ENCODE data around the gene IL17RD.

IL17RD gene

DNA sequence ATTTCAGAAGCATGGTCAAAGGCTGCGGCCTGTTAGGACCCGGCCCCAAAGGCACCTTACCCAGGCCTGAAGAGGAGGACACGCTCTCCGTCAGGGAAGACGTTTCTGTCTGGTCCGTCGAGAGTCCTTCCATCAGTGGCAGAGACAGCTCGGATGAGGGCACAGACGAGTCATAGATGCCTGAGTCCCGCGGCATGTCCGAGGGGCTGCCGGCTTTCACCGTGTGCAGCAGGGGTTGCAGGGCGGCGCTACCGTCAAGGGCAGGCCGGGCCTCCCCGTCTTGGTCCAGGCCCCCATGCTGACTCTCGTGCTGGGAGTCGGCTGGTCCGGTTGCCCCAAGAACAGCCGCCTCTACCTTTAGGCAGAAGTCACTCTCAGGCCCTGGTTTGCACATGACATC is 67.6 kb downstream of the IL17RD start:
- no peaks in the 10 kb centered on the region for H3K79me1 ChIP-seq (ENCODE audit: low read length)
- no peaks in the 10 kb centered on the region for H3K79me2 ChIP-seq (ENCODE audit: control insufficient read depth, insufficient read depth, low read length, poor library complexity)
- H3K36me3 ChIP-seq (ENCODE audit: control insufficient read depth in 1 of 2, insufficient read depth in 2 of 2, low read length in 2 of 2): peaks cover 2% of the 10 kb centered on the region in 2 experiments

DNA sequence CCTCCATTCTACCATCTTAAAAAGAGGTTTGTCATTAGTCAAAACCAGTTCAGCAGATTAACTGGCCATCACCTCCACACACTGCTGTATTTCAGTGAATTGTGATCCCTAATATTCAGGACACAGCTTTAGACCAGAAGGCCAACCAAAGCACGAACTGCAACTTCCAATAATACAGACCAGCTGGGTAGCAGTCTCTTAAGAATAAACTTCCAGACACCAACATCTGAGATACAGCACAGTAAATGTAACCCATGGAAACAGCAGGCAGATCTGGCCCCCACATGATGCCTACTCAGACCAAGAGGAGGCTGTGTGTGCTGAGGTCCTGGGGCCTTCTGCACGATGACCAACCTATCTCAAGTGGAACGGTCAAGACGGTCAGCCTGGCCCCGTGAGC is 69.8 kb downstream of the IL17RD start:
- Histone ChIP-seq H3K9me3 (ENCODE audit: insufficient read depth, low read depth, low read length) (no peaks in the 10 kb centered on the region), H3K36me3 (ENCODE audit: control insufficient read depth in 1 of 2, insufficient read depth in 2 of 2, low read length in 2 of 2) (peaks cover 2% of the 10 kb centered on the region in 2 experiments), H3K79me1 (ENCODE audit: low read length) (no peaks in the 10 kb centered on the region), H3K4me1 (ENCODE audit: control insufficient read depth in 1 of 2, insufficient read depth in 2 of 2, low read length in 2 of 2) (no peaks in the 10 kb centered on the region), H3K4me3 (ENCODE audit: low read depth, low read length) (no peak overlapping the region), H4K91ac (ENCODE audit: low read depth, low read length) (no peak overlapping the region), H3K23ac (ENCODE audit: low read length) (no peak overlapping the region), H3K27me3 (ENCODE audit: insufficient read depth, low read length) (no peaks in the 10 kb centered on the region), H2BK120ac (ENCODE audit: insufficient read depth, low read length, poor library complexity) (no peak overlapping the region), H3K4me2 (ENCODE audit: low read length) (no peak overlapping the region), H2AK5ac (ENCODE audit: low read length) (no peak overlapping the region), H3K27ac (ENCODE audit: low read depth, low read length) (no peak overlapping the region), H3K18ac (ENCODE audit: low read length) (no peak overlapping the region), H4K12ac (ENCODE audit: low read depth, low read length) (no peak overlapping the region), H3K4ac (ENCODE audit: low read depth, low read length) (no peak overlapping the region), H3K14ac (ENCODE audit: low read length) (no peak overlapping the region), H3K79me2 (ENCODE audit: control insufficient read depth, insufficient read depth, low read length, poor library complexity) (no peaks in the 10 kb centered on the region), H4K8ac (ENCODE audit: low read depth, low read length) (no peak overlapping the region), H2AFZ (ENCODE audit: insufficient read depth, low read length, poor library complexity) (no peak overlapping the region), H2BK5ac (ENCODE audit: low read depth, low read length, poor library complexity) (no peak overlapping the region), H2BK12ac (ENCODE audit: low read length) (no peak overlapping the region), H3K9ac (ENCODE audit: low read length) (no peak overlapping the region)
- no CpG with 5 or more reads among the region's 5 CpGs for WGBS (ENCODE audit: extremely low coverage, insufficient coverage, insufficient read length)
- DNase-seq: no peak

More for the DNA sequence above, 67.6 kb downstream of the IL17RD start:
- DNase-seq: no peak
- H3K27ac ChIP-seq (ENCODE audit: low read depth, low read length): no peak overlapping the region
- no peak overlapping the region for H3K4ac ChIP-seq (ENCODE audit: low read depth, low read length)
- no peak overlapping the region for H3K4me2 ChIP-seq (ENCODE audit: low read length)
- no peak overlapping the region for H4K8ac ChIP-seq (ENCODE audit: low read depth, low read length)
- H2BK12ac ChIP-seq (ENCODE audit: low read length): no peak overlapping the region
- no peak overlapping the region for H3K18ac ChIP-seq (ENCODE audit: low read length)
- no peaks in the 10 kb centered on the region for H3K4me1 ChIP-seq (ENCODE audit: control insufficient read depth in 1 of 2, insufficient read depth in 2 of 2, low read length in 2 of 2)
- no peak overlapping the region for H2AFZ ChIP-seq (ENCODE audit: insufficient read depth, low read length, poor library complexity)
- no peaks in the 10 kb centered on the region for H3K27me3 ChIP-seq (ENCODE audit: insufficient read depth, low read length)
- no peak overlapping the region for H2BK5ac ChIP-seq (ENCODE audit: low read depth, low read length, poor library complexity)
- H3K4me3 ChIP-seq (ENCODE audit: low read depth, low read length): no peak overlapping the region
- no CpG with 5 or more reads among the region's 23 CpGs for WGBS (ENCODE audit: extremely low coverage, insufficient coverage, insufficient read length)
- no peak overlapping the region for H3K9ac ChIP-seq (ENCODE audit: low read length)
- no peak overlapping the region for H4K12ac ChIP-seq (ENCODE audit: low read depth, low read length)
- H3K14ac ChIP-seq (ENCODE audit: low read length): no peak overlapping the region
- H2AK5ac ChIP-seq (ENCODE audit: low read length): no peak overlapping the region
- no peak overlapping the region for H3K23ac ChIP-seq (ENCODE audit: low read length)
- no peak overlapping the region for H4K91ac ChIP-seq (ENCODE audit: low read depth, low read length)
- H3K9me3 ChIP-seq (ENCODE audit: insufficient read depth, low read depth, low read length): no peaks in the 10 kb centered on the region
- no peak overlapping the region for H2BK120ac ChIP-seq (ENCODE audit: insufficient read depth, low read length, poor library complexity)

DNA sequence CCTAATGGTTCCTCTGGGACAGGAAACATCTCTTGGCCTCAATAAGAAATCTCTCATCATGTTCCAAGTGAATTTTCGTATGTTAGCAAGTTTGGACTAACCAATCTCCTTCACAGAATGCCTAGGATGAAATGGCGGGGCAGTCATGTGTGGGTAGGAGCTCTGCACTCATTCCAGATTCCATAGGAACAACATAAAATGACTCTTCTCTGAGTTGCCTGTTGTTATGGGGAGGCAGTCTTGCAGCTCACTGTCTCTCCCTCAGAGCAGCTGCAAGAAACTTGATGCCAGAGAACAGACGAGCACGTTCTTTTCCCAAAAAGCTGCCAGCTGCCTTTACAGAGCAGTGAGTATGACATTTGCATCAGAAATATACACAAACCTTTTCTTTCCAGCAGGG is 70.6 kb downstream of the IL17RD start:
- no peak overlapping the region for H2AFZ ChIP-seq (ENCODE audit: insufficient read depth, low read length, poor library complexity)
- no CpG with 5 or more reads among the region's 4 CpGs for WGBS (ENCODE audit: extremely low coverage, insufficient coverage, insufficient read length)
- no peak overlapping the region for H2BK12ac ChIP-seq (ENCODE audit: low read length)
- no peak for DNase-seq
- H4K8ac ChIP-seq (ENCODE audit: low read depth, low read length): no peak overlapping the region
- H4K12ac ChIP-seq (ENCODE audit: low read depth, low read length): no peak overlapping the region
- H3K79me1 ChIP-seq (ENCODE audit: low read length): no peaks in the 10 kb centered on the region
- no peaks in the 10 kb centered on the region for H3K79me2 ChIP-seq (ENCODE audit: control insufficient read depth, insufficient read depth, low read length, poor library complexity)
- H3K4ac ChIP-seq (ENCODE audit: low read depth, low read length): no peak overlapping the region
- H3K36me3 ChIP-seq (ENCODE audit: control insufficient read depth in 1 of 2, insufficient read depth in 2 of 2, low read length in 2 of 2): peaks cover 2% of the 10 kb centered on the region in 2 experiments
- no peak overlapping the region for H2AK5ac ChIP-seq (ENCODE audit: low read length)
- no peak overlapping the region for H3K23ac ChIP-seq (ENCODE audit: low read length)
- no peak overlapping the region for H3K4me2 ChIP-seq (ENCODE audit: low read length)
- H3K18ac ChIP-seq (ENCODE audit: low read length): no peak overlapping the region
- no peak overlapping the region for H3K27ac ChIP-seq (ENCODE audit: low read depth, low read length)
- H3K9ac ChIP-seq (ENCODE audit: low read length): no peak overlapping the region
- no peaks in the 10 kb centered on the region for H3K27me3 ChIP-seq (ENCODE audit: insufficient read depth, low read length)
- no peaks in the 10 kb centered on the region for H3K4me1 ChIP-seq (ENCODE audit: control insufficient read depth in 1 of 2, insufficient read depth in 2 of 2, low read length in 2 of 2)
- H2BK120ac ChIP-seq (ENCODE audit: insufficient read depth, low read length, poor library complexity): no peak overlapping the region
- H2BK5ac ChIP-seq (ENCODE audit: low read depth, low read length, poor library complexity): no peak overlapping the region
- H3K9me3 ChIP-seq (ENCODE audit: insufficient read depth, low read depth, low read length): no peaks in the 10 kb centered on the region
- no peak overlapping the region for H3K14ac ChIP-seq (ENCODE audit: low read length)
- H3K4me3 ChIP-seq (ENCODE audit: low read depth, low read length): no peak overlapping the region
- no peak overlapping the region for H4K91ac ChIP-seq (ENCODE audit: low read depth, low read length)

DNA sequence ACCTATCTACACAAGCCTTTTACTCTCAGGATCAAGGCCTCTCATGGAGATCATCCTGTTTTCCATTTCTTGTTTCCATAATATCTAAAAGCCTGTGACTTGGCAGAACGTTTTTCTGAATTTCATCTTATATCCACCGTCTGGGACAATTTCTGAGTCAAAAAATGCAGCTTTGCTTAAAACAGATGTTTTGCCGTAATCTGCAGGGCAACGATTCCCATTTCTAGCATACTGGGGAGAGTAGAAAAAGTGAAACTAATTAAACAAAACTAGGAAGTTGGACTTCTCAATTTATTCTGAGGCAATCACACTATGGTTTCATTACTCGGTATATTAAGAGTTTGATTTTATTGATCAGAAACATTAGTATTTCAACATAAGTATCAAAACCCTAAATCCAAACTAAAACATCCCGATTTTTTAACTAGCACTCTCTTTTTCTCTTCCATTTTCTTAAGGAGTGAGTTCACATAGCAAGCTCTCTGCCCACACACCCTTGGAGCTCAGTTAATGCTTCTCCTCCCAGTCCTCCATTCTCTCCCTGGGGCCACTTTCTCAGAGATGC is 71.1 kb downstream of the IL17RD start:
- Histone ChIP-seq H3K4ac (ENCODE audit: low read depth, low read length) (no peak overlapping the region), H3K18ac (ENCODE audit: low read length) (no peak overlapping the region), H3K4me2 (ENCODE audit: low read length) (no peak overlapping the region), H3K23ac (ENCODE audit: low read length) (no peak overlapping the region), H3K79me2 (ENCODE audit: control insufficient read depth, insufficient read depth, low read length, poor library complexity) (no peaks in the 10 kb centered on the region), H3K4me3 (ENCODE audit: low read depth, low read length) (no peak overlapping the region), H2AK5ac (ENCODE audit: low read length) (no peak overlapping the region), H2BK12ac (ENCODE audit: low read length) (no peak overlapping the region), H2AFZ (ENCODE audit: insufficient read depth, low read length, poor library complexity) (no peak overlapping the region), H3K79me1 (ENCODE audit: low read length) (no peaks in the 10 kb centered on the region), H2BK120ac (ENCODE audit: insufficient read depth, low read length, poor library complexity) (no peak overlapping the region), H3K9me3 (ENCODE audit: insufficient read depth, low read depth, low read length) (no peaks in the 10 kb centered on the region), H3K27me3 (ENCODE audit: insufficient read depth, low read length) (no peaks in the 10 kb centered on the region), H3K4me1 (ENCODE audit: control insufficient read depth in 1 of 2, insufficient read depth in 2 of 2, low read length in 2 of 2) (no peaks in the 10 kb centered on the region), H4K91ac (ENCODE audit: low read depth, low read length) (no peak overlapping the region), H3K27ac (ENCODE audit: low read depth, low read length) (no peak overlapping the region), H3K14ac (ENCODE audit: low read length) (no peak overlapping the region), H3K36me3 (ENCODE audit: control insufficient read depth in 1 of 2, insufficient read depth in 2 of 2, low read length in 2 of 2) (peaks cover 2% of the 10 kb centered on the region in 2 experiments), H4K12ac (ENCODE audit: low read depth, low read length) (no peak overlapping the region), H4K8ac (ENCODE audit: low read depth, low read length) (no peak overlapping the region), H3K9ac (ENCODE audit: low read length) (no peak overlapping the region), H2BK5ac (ENCODE audit: low read depth, low read length, poor library complexity) (no peak overlapping the region)
- WGBS (ENCODE audit: extremely low coverage, insufficient coverage, insufficient read length): no CpG with 5 or more reads among the region's 6 CpGs
- no peak for DNase-seq

All from trophoblast cell (in vitro differentiated cells and primary cell).